GM12878 (cell line): ENCODE results near the gene TSHZ1. TPM values are rescaled to one million over a fixed set of nuclear protein-coding genes. Genes with fewer than 3 reads are reported as not detected.

Source experiments
- ATAC-seq: fragments of 200-7000 bp; cut with Tn5 transposase; 3 replicates; pipeline ENCODE4 v1.9.1; 2020; ENCODE audit warnings: mild to moderate bottlenecking, moderate library complexity
- BruUV-seq: library from RNA; stranded (reverse); fragments of 400-500 nt; replicated peaks from 2 replicates; lab custom pipeline; 2021; lab: Mats Ljungman, UMichigan
- CTCF ChIA-PET: fragments of 300-600 bp; sonication (Branson Sonifier 250); formaldehyde crosslinking; extraction: SDS; loops from one replicate; lab custom pipeline; 2021; ENCODE audit warnings: inconsistent platforms; lab: Yijun Ruan, JAX
- POLR2A ChIA-PET: fragments of 350-600 bp; formaldehyde crosslinking; extraction: SDS; loops from one replicate; lab custom pipeline; 2021; ENCODE audit warnings: inconsistent platforms; lab: Charles Lee
- RAD21 ChIA-PET: fragments of 300-600 bp; sonication (Branson Sonifier 250); formaldehyde crosslinking; loops from one replicate; lab custom pipeline; 2023; ENCODE audit warnings: antibody characterized with exemption; ENCODE audit not compliant: unreplicated experiment; lab: Charles Lee
- SMC1A ChIA-PET: fragments of 300-600 bp; sonication (Branson Sonifier 250); formaldehyde crosslinking; loops from one replicate; lab custom pipeline; 2023; ENCODE audit not compliant: unreplicated experiment, uncharacterized antibody; lab: Charles Lee
- DNase-seq: peaks from one replicate; pipeline ENCODE4 v3.0.0-alpha.2; 2011; ENCODE audit warnings: low read depth, low spot score
- FAIRE-seq: peaks from 3 replicates; lab custom pipeline; 2011; peaks lifted over from hg19 to GRCh38; lab: Jason Lieb, UNC
- H2AFZ ChIP-seq: 2 replicates; pipeline ENCODE4 v1.6.0; 2011; ENCODE audit warnings: low read depth, low read length, control low read depth; ENCODE audit not compliant: control insufficient read depth
- H3K27ac ChIP-seq: 2 replicates; pipeline ENCODE4 v1.5.1; 2011; ENCODE audit warnings: control low read depth; ENCODE audit not compliant: control insufficient read depth, insufficient read depth
- H3K27me3 ChIP-seq, 2 experiments: replicated peaks in 1 of 2; 2 replicates each; pipeline versions ENCODE4 v1.6.0 to v1.6.1; 2011; ENCODE audit warnings: low read length in 1 of 2; ENCODE audit not compliant: control insufficient read depth in 2 of 2, insufficient read depth in 2 of 2
- H3K36me3 ChIP-seq, 2 experiments: 2 replicates each; pipeline ENCODE4 v1.5.1; 2011; ENCODE audit warnings: low read length in 1 of 2; ENCODE audit not compliant: control insufficient read depth in 2 of 2, insufficient read depth in 2 of 2
- H3K4me1 ChIP-seq: 2 replicates; pipeline ENCODE4 v1.6.1; 2011; ENCODE audit warnings: mild to moderate bottlenecking, low read length, moderate library complexity, mixed read lengths; ENCODE audit not compliant: control insufficient read depth, insufficient read depth
- H3K4me2 ChIP-seq: 2 replicates; pipeline ENCODE4 v1.6.0; 2011; ENCODE audit warnings: control low read depth; ENCODE audit not compliant: control insufficient read depth, insufficient read depth
- H3K4me3 ChIP-seq: fragments of 200-600 bp; sonication (generic); 2 replicates; pipeline ENCODE4 v1.5.1; 2016
- H3K79me2 ChIP-seq: 2 replicates; pipeline ENCODE4 v1.6.0; 2011; ENCODE audit warnings: low read length; ENCODE audit not compliant: control insufficient read depth, insufficient read depth
- H3K9ac ChIP-seq: 2 replicates; pipeline ENCODE4 v1.8.0; 2011; ENCODE audit warnings: low read length, control low read depth, mixed read lengths; ENCODE audit not compliant: control insufficient read depth, insufficient read depth
- H3K9me3 ChIP-seq: replicated peaks from 3 replicates; pipeline ENCODE4 v1.5.1; 2011; ENCODE audit warnings: mild to moderate bottlenecking, low read length; ENCODE audit not compliant: control insufficient read depth, insufficient read depth
- H4K20me1 ChIP-seq: 2 replicates; pipeline ENCODE4 v1.6.0; 2011; ENCODE audit not compliant: control insufficient read depth, insufficient read depth
- BMI1 ChIP-seq: fragments of 450-650 bp; IDR thresholded peaks from 2 replicates; pipeline ENCODE4 v1.6.1; 2016; ENCODE audit warnings: mild to moderate bottlenecking, moderate library complexity, borderline replicate concordance
- DPF2 ChIP-seq: fragments of 450-650 bp; IDR thresholded peaks from 2 replicates; pipeline ENCODE4 v1.6.1; 2017; ENCODE audit warnings: mild to moderate bottlenecking
- FOXM1 ChIP-seq: IDR thresholded peaks from 2 replicates; pipeline ENCODE4 v1.6.1; 2012; ENCODE audit warnings: low read depth, mild to moderate bottlenecking, inconsistent platforms, low read length, moderate library complexity
- NFIC ChIP-seq: IDR thresholded peaks from 2 replicates; pipeline ENCODE4 v1.6.1; 2012; ENCODE audit warnings: low read depth, mild to moderate bottlenecking, inconsistent platforms, low read length, moderate library complexity
- PML ChIP-seq: IDR thresholded peaks from 2 replicates; pipeline ENCODE4 v1.6.1; 2012; ENCODE audit warnings: low read length, inconsistent platforms
- RB1 ChIP-seq: fragments of 450-650 bp; formaldehyde crosslinking; IDR thresholded peaks from 2 replicates; pipeline ENCODE4 v1.6.1; 2017; ENCODE audit warnings: mild to moderate bottlenecking, borderline replicate concordance
- RBBP5 ChIP-seq: fragments of 200-600 bp; sonication (generic); conservative IDR thresholded peaks from 2 replicates; pipeline ENCODE4 v1.6.1; 2016
- TBL1XR1 ChIP-seq: IDR thresholded peaks from 2 replicates; pipeline ENCODE4 v1.6.1; 2012; ENCODE audit warnings: low read depth, low read length, improper control_type of control experiment
- TCF12 ChIP-seq: IDR thresholded peaks from 2 replicates; pipeline ENCODE4 v1.6.1; 2011; ENCODE audit warnings: low read depth, mild to moderate bottlenecking, low read length
- WGBS: methylation state at CpG from one replicate; pipeline ENCODE4 v1.1.6; 2016; ENCODE audit warnings: low lambda C conversion rate; ENCODE audit not compliant: insufficient replicate concordance, insufficient coverage; ENCODE audit errors: missing lambda C conversion rate; 5-methylcytosine and 5-hydroxymethylcytosine counted together
- in situ Hi-C: fragments of 300-500 bp; cut with MboI; formaldehyde crosslinking; loops from 9 replicates; pipeline ENCODE4 v1.14.3; 2018; ENCODE audit warnings: mixed read lengths
- intact Hi-C: fragments of 100-400 bp; cut with micrococcal nuclease; formaldehyde crosslinking; loops from one replicate; pipeline ENCODE4 v1.14.2; 2022; ENCODE audit not compliant: unreplicated experiment
- polyA plus RNA-seq, 11 experiments: library from polyadenylated mRNA; depleted of rRNA in 4 of 11; unstranded in 6 of 11; stranded (reverse) in 5 of 11; fragments of >200 nt; fragmentation: Nextera tagmentation in 4 of 11; fragmentation: Illumina TruSeq in 1 of 11; extraction: Ambion mirVana in 4 of 11; extraction: Trizol in 1 of 11; gene quantifications; 1 replicate in 1 of 11; 2 replicates in 10 of 11; pipeline versions ENCODE4 v1.2.1 to v1.2.3, GENCODE V29; 2011 to 2016; ENCODE audit warnings: inconsistent platforms in 2 of 11, missing spikeins in 2 of 11, low read depth in 1 of 11
- total RNA-seq, 4 experiments: library from RNA; depleted of rRNA in 3 of 4; stranded (reverse); fragments of >200 nt in 3 of 4; fragmentation: Illumina TruSeq in 1 of 4; extraction: Trizol in 1 of 4; gene quantifications; 2 replicates each; pipeline versions ENCODE4 v1.2.1 to v1.2.3, GENCODE V29; 2013 to 2021
- TF ChIP-seq, protein P1 (sequence below): fragments of 450-650 bp; IDR thresholded peaks from 2 replicates; pipeline ENCODE4 v1.6.1; 2017; ENCODE audit warnings: low read depth, mild to moderate bottlenecking, moderate library complexity
- TF ChIP-seq, protein P2 (sequence below): fragments of 450-650 bp; IDR thresholded peaks from 2 replicates; pipeline ENCODE4 v1.6.1; 2017; ENCODE audit warnings: mild to moderate bottlenecking, low read depth, inconsistent platforms; ENCODE audit not compliant: poor library complexity, severe bottlenecking

Gene TSHZ1
- total and polyA plus RNA-seq, 10 of the 15 experiments (the other 5 are each of a cell fraction or from before 2014, with no cell fraction given) = 2.2 to 15.2 (median 5.1) TPM

- CTCF ChIA-PET = no interaction called here
- no peak overlapping the region for H3K4me3 ChIP-seq
- no peaks in the 10 kb centered on the region for H3K27me3 ChIP-seq
- no peak overlapping the region for H3K9ac ChIP-seq
- RAD21 ChIA-PET = no interaction called here
- DNase-seq (no peak), ATAC-seq (no peak), FAIRE-seq (no peak)
- H4K20me1 ChIP-seq = no peaks in the 10 kb centered on the region
- no TSS peak for BruUV-seq
- H3K36me3 ChIP-seq = no peaks in the 10 kb centered on the region; a peak in 1 of 4 replicates
- in situ Hi-C loops (no loop called here), intact Hi-C loops (no loop called here)
- POLR2A ChIA-PET = no interaction called here
- H3K4me2 ChIP-seq = no peak overlapping the region
- 77% methylated on average over 5 of the region's 5 CpGs for WGBS
- peaks cover 5% of the 10 kb centered on the region for H3K4me1 ChIP-seq
- SMC1A ChIA-PET = no interaction called here
- no peak overlapping the region for H2AFZ ChIP-seq
- no peak overlapping the region for H3K27ac ChIP-seq
- no peaks in the 10 kb centered on the region for H3K9me3 ChIP-seq
- no peak for TF ChIP-seq TCF12
- TF ChIP-seq NFIC = no peak
- no peak for TF ChIP-seq BMI1
- TF ChIP-seq FOXM1 = no peak
- TF ChIP-seq, protein P1, sequence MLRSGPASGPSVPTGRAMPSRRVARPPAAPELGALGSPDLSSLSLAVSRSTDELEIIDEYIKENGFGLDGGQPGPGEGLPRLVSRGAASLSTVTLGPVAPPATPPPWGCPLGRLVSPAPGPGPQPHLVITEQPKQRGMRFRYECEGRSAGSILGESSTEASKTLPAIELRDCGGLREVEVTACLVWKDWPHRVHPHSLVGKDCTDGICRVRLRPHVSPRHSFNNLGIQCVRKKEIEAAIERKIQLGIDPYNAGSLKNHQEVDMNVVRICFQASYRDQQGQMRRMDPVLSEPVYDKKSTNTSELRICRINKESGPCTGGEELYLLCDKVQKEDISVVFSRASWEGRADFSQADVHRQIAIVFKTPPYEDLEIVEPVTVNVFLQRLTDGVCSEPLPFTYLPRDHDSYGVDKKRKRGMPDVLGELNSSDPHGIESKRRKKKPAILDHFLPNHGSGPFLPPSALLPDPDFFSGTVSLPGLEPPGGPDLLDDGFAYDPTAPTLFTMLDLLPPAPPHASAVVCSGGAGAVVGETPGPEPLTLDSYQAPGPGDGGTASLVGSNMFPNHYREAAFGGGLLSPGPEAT = no peak
- TF ChIP-seq, protein P2, sequence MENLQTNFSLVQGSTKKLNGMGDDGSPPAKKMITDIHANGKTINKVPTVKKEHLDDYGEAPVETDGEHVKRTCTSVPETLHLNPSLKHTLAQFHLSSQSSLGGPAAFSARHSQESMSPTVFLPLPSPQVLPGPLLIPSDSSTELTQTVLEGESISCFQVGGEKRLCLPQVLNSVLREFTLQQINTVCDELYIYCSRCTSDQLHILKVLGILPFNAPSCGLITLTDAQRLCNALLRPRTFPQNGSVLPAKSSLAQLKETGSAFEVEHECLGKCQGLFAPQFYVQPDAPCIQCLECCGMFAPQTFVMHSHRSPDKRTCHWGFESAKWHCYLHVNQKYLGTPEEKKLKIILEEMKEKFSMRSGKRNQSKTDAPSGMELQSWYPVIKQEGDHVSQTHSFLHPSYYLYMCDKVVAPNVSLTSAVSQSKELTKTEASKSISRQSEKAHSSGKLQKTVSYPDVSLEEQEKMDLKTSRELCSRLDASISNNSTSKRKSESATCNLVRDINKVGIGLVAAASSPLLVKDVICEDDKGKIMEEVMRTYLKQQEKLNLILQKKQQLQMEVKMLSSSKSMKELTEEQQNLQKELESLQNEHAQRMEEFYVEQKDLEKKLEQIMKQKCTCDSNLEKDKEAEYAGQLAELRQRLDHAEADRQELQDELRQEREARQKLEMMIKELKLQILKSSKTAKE = no peak
- TF ChIP-seq RB1 = no peak
- TF ChIP-seq PML = no peak
- TF ChIP-seq DPF2 = no peak
- TF ChIP-seq RBBP5 = no peak
- no peak for TF ChIP-seq TBL1XR1
- no peaks in the 10 kb centered on the region; the same call in none of the 2 replicates for H3K79me2 ChIP-seq
These were observed 16.3 kb downstream of the TSHZ1 start for GRCh38 chr18:75226956-75227316.
